Measurements from ENCODE around the gene IMPDH1. TPM values are rescaled to one million over a fixed set of nuclear protein-coding genes. Genes with fewer than 3 reads are reported as not detected.

The IMPDH1 gene
- total and polyA plus RNA-seq, 9 of the 15 experiments (the other 6 are each of a cell fraction or from before 2014, with no cell fraction given): 0.80 to 118 (median 64.3) TPM

DNA sequence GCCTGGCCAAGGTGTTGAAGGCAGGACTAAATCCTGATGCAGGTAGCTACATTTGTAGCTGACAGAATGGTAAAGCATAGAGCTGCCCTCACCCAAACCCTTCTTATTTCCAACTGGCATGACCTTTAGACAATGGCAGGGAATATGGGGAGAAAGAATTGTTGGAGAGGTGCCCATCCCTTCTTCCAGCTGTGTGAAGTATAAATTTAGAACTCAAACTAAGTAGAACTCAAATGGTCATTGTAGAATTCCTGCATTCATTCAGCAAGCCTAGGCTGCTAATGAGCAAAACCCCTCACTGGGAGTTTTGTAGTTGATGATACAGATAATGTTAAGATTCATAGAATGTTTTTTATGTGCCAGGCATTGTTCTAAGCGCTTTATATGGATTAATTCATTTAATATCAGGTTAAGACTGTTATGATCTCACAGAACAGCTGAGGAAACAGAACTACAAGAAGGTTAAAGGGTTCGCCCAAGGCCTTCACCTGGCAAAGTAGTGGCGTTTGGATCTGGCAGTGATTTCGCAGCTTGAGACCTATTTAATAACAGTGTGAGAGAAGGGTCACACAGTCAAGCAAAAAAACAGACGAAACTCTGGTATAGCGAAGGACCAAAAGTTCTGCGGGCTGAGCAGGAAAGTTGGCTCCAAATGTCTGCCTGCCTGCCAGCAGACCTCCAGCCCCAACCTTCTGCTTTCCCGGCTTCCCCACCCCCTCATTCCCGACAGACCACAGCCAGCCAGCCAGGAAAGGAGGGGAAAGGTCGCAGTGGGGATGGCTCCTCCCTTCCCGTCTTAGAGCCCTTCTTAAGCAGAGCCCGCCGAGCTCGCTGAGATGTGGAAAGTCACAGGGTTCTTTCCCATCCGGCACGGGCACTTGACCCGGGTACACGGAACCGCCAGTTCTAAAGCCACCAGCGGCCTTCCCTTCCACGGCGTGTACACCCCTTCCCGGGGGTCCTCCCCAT lies 44.3 kb upstream of the IMPDH1 start (continued):
- TF ChIP-seq, protein P1, sequence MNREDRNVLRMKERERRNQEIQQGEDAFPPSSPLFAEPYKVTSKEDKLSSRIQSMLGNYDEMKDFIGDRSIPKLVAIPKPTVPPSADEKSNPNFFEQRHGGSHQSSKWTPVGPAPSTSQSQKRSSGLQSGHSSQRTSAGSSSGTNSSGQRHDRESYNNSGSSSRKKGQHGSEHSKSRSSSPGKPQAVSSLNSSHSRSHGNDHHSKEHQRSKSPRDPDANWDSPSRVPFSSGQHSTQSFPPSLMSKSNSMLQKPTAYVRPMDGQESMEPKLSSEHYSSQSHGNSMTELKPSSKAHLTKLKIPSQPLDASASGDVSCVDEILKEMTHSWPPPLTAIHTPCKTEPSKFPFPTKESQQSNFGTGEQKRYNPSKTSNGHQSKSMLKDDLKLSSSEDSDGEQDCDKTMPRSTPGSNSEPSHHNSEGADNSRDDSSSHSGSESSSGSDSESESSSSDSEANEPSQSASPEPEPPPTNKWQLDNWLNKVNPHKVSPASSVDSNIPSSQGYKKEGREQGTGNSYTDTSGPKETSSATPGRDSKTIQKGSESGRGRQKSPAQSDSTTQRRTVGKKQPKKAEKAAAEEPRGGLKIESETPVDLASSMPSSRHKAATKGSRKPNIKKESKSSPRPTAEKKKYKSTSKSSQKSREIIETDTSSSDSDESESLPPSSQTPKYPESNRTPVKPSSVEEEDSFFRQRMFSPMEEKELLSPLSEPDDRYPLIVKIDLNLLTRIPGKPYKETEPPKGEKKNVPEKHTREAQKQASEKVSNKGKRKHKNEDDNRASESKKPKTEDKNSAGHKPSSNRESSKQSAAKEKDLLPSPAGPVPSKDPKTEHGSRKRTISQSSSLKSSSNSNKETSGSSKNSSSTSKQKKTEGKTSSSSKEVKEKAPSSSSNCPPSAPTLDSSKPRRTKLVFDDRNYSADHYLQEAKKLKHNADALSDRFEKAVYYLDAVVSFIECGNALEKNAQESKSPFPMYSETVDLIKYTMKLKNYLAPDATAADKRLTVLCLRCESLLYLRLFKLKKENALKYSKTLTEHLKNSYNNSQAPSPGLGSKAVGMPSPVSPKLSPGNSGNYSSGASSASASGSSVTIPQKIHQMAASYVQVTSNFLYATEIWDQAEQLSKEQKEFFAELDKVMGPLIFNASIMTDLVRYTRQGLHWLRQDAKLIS (CRISPR knock-in tag; IDR thresholded peaks at IDR 0.05): 0 out of 2 replicates have a peak, but pooled peaks have one; percentile 2
- TF ChIP-seq JUN (IDR thresholded peaks at IDR 0.05; ENCODE audit: borderline replicate concordance, low read depth, low read length): no peak
- TF ChIP-seq JUN (CRISPR knock-in tag; IDR thresholded peaks at IDR 0.05; ENCODE audit: borderline replicate concordance): 0 out of 2 replicates have a peak, but pooled peaks have one; percentile 30
- no peak for TF ChIP-seq GATAD2A (IDR thresholded peaks at IDR 0.05)
- no peak for TF ChIP-seq MTA1 (IDR thresholded peaks at IDR 0.05; ENCODE audit: borderline replicate concordance)
- no peak for TF ChIP-seq CC2D1A (IDR thresholded peaks at IDR 0.05)
- no peak for TF ChIP-seq TEAD4 (IDR thresholded peaks at IDR 0.05; ENCODE audit: low read length)
- 0 out of 2 replicates have a peak, but pooled peaks have one; percentile 35 for TF ChIP-seq TEAD4 (CRISPR knock-in tag; IDR thresholded peaks at IDR 0.05; ENCODE audit: borderline replicate concordance)
- TF ChIP-seq, protein P2, sequence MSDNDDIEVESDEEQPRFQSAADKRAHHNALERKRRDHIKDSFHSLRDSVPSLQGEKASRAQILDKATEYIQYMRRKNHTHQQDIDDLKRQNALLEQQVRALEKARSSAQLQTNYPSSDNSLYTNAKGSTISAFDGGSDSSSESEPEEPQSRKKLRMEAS (CRISPR knock-in tag; IDR thresholded peaks at IDR 0.05): peak; percentile 43; the same call in 1 of the 2 replicates
- TF ChIP-seq HDAC8 (tag; IDR thresholded peaks at IDR 0.05): no peak
